GM19025 (cell line): ENCODE measurements around the gene SEMA4G.
"Not testable (repeated sequence)": the region's sequence is repeated elsewhere in the genome, so short reads cannot be mapped to it uniquely, and the experiment has no call there.

Experiments
- ATAC-seq: cut with Tn5 transposase; IDR thresholded peaks from one replicate; pipeline ENCODE4 v1.9.1; 2021; ENCODE audit warnings: mild to moderate bottlenecking, low read depth, moderate library complexity; ENCODE audit not compliant: unreplicated experiment

Gene SEMA4G

GRCh38 chr10:100970914-100971811 lies 1.9 kb downstream of the SEMA4G start:
- no peak for ATAC-seq

DNA sequence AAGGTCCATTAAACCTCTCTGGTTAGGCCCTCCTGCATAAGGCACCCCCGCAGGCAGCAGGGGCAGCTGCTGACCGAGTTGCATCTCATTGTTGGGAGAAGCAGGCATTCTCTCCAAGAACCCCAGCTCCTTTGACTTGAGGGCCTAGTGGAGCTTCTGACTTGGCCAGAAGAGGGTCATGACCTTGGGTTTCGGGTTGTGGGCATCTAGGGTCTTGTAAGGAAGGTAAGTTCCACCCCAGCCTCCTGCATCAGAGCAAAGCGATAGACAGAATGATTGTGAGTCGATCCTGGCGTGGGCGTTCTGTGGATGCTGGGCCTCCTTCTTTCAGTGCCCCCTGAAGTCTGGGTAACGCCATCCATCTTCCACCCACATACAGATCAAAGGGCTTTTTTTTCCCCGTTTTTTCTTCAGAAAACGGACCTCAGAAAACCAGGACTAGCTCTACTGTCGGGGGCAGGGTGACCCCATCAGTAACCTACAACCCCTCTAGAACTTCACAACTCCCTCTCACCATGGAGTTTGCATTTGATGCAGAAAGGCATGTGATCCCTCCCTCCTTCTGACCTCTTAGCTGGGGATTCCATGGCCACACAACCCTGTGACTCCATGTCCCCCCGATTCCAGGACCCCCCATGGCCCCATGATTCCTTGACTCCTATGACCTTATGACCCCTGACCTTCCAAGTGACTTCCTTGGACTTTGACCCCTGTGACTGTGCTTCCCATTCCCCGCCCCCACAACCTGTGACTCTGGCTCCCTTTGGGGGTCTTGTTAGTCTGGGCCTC lies 3.0 kb downstream of the SEMA4G start:
- no peak for ATAC-seq

- ATAC-seq, result no peak
Measured at GRCh38 chr10:100972904-100973535, 3.7 kb downstream of the SEMA4G start.

GRCh38 chr10:100975397-100975796 lies 6.1 kb downstream of the SEMA4G start:
- ATAC-seq, result not testable (repeated sequence)

DNA sequence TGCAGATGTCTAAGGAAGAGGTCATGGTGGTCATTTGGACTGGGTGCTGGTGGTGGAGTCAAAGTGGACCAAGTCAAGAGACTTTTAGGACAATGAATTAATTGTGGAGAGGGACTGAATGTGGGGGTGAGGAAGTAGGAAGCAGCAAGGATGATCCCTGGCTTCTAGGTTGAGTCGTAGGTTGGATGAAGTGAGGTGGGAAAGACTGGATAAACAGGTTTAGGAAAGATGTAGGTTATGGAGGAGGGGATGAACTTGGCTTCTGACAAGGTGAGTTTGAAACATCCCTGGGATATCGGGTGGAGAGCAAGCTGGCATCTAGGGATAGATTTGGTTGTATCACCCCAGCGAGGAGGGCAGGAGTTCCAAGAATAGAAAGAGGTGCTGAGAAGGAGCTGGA lies 7.6 kb downstream of the SEMA4G start:
- ATAC-seq, result no peak

DNA sequence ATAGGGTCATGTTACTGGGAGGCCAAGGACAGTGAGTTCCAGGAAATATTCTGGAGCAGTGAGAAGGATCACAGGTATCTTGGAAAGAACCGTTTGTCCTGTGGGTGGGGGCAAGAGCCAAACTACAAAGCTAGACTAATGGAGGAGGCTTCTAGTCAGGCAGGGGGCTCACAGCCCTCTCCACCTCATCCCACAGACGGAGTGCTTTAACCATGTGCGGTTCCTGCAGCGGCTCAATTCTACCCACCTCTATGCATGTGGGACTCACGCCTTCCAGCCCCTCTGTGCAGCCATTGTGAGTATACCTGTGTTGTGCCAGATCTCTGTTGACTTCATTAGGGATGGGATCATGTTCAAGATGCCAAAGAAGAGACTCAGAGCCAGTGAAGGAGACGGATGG lies 8.1 kb downstream of the SEMA4G start:
- no peak for ATAC-seq

- ATAC-seq, result no peak
Measured at GRCh38 chr10:100978121-100978900, 9.0 kb downstream of the SEMA4G start.

DNA sequence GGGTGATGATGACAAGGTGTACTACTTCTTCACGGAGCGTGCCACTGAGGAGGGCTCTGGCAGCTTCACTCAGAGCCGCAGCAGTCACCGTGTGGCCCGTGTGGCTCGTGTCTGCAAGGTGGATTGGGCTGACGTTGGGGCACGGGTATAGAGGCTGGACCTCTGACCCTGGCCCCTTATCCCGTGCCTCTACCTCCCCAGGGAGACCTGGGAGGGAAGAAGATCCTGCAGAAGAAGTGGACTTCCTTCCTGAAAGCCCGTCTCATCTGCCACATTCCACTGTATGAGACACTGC lies 9.5 kb downstream of the SEMA4G start:
- no peak for ATAC-seq

DNA sequence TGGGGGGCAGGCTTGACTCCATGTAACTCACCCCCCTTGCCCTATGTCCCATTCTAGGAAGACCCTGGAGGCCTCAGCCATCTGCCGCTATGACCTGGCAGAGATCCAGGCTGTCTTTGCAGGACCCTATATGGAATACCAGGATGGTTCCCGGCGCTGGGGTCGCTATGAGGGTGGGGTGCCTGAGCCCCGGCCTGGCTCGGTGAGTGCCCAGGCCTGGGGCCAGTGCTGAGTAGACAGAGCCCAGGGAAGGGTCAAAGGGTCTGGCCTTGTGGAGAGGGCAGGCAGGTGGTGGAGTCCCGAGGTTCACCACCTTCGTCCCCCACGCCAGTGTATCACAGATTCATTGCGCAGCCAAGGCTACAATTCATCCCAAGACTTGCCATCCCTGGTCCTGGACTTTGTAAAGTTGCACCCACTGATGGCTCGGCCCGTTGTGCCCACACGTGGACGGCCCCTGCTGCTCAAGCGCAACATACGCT lies 10.5 kb downstream of the SEMA4G start:
- ATAC-seq, result no peak

DNA sequence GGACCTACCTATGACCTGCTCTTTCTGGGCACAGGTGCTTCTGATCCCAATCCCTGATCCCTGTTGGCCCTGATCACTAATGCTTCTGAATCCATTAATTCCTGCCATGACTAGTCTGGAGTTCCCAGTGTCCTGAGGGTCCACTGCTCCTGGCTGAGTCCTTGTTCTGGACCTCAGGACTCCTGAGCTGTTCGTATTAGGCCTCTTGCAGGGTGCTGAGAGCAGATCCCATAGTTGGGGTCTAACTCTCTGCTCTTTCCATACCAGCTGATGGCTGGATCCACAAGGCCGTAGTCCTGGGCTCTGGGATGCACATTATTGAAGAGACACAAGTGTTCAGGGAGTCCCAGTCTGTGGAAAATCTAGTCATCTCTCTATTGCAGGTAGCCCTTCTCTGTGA lies 11.0 kb downstream of the SEMA4G start:
- ATAC-seq, result no peak

GRCh38 chr10:100980711-100981110 lies 11.4 kb downstream of the SEMA4G start:
- ATAC-seq, result no peak

GRCh38 chr10:100981178-100981772 lies 12.0 kb downstream of the SEMA4G start:
- ATAC-seq, result no peak

DNA sequence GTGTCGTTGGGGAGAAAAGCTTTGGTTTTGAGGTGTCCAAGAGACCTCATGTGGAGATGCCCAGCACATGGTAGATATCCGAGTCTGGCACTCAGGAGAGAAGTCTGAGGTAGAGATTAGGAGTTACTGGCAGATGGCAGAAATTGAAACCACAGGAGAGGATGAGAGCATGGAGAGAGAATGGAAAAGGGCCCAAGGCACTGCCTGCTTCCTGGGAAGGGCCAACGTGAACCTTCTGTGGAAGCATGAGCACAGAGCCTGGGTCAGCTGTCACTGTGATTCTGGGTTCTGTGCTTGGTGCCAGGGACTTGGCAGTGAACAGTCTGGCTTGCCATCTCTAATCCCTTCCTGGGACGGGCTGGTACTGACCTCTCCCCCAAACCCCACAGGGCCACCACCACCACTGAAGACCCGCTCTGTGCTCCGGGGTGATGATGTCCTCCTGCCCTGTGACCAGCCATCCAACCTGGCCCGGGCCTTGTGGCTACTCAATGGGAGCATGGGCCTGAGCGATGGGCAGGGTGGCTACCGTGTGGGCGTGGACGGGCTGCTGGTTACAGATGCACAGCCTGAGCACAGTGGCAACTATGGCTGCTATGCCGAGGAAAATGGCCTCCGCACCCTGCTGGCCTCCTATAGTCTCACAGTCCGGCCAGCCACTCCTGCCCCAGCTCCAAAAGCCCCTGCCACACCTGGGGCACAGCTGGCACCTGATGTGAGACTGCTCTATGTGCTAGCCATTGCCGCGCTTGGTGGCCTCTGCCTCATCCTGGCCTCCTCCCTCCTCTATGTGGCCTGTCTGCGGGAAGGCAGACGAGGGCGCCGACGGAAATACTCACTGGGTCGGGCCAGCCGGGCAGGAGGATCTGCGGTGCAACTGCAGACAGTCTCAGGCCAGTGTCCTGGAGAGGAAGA lies 13.9 kb downstream of the SEMA4G start:
- no peak for ATAC-seq

- ATAC-seq, result no peak
Measured at GRCh38 chr10:100983868-100984671, 14.8 kb downstream of the SEMA4G start.

- ATAC-seq, result no peak
Measured at GRCh38 chr10:100984672-100985177, 15.4 kb downstream of the SEMA4G start.

GRCh38 chr10:100985336-100985735 lies 16.0 kb downstream of the SEMA4G start:
- no peak for ATAC-seq

- no peak for ATAC-seq
Measured at GRCh38 chr10:100986623-100986951, 17.3 kb downstream of the SEMA4G start.
